ENCODE results near the gene PLXND1.

DNA sequence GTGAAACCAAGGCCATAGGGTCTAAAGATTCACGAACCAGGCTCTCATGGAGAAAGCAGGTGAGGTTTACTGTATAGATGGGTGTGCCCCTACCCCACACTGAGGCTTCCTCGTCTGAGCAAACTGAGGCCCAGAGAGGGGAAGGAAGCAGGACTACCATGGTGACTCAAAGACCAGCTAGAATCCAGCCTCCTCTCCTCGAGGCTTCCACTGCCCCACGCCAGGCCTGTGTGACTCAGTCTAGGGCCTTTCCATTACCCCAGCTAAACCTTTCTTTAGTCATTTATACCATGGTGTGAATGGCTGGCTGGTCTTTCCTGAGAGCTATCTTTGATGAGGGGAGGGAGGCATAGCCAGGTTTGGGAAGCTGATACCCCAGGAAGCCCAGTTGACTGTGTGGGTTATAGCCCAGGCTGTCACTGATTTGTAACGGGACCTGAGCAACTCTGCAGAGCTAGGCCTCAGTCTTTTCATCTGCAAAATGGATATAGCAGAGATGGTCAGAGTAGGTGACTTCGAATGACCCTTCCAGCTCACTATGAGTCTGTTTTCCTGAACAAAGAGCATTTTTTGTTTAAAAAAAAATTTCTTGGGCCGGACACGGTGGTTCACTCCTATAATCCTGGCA, 81.0 kb downstream of the PLXND1 start:
- TF ChIP-seq CTCF (IDR thresholded peaks at IDR 0.05) (no peak), POLR2A (IDR thresholded peaks at IDR 0.05) (no peak)
